B cell (primary cell): ENCODE data around the gene RFX2. TPM values are rescaled to one million over a fixed set of nuclear protein-coding genes. Genes with fewer than 3 reads are reported as not detected.

Source experiments
- ATAC-seq: fragments of 200-7000 bp; cut with Tn5 transposase; one replicate; pipeline ENCODE4 v1.10.0; 2021; ENCODE audit warnings: low read depth, mild to moderate bottlenecking, moderate number of reproducible peaks, moderate library complexity
- CTCF ChIA-PET: fragments of 350-600 bp; sonication (Branson Sonifier 250); formaldehyde crosslinking; loops from one replicate; lab custom pipeline; 2021; ENCODE audit warnings: antibody characterized with exemption, inconsistent platforms; lab: Charles Lee
- POLR2A ChIA-PET: fragments of 350-600 bp; sonication (Branson Sonifier 250); formaldehyde crosslinking; loops from one replicate; lab custom pipeline; 2021; ENCODE audit warnings: antibody characterized with exemption; lab: Charles Lee
- DNase-seq: peaks from one replicate; pipeline ENCODE4 v3.0.0; 2013
- H2AFZ ChIP-seq: 2 replicates; pipeline ENCODE4 v1.6.1; 2012; ENCODE audit warnings: mild to moderate bottlenecking, low read depth, low read length; ENCODE audit not compliant: insufficient read depth, poor library complexity, severe bottlenecking
- H3K27ac ChIP-seq, 2 donors: 1 replicate in 1 of 2; 2 replicates in 1 of 2; pipeline ENCODE4 v1.5.1; 2012 to 2013; ENCODE audit warnings: low read length in 2 of 2, mild to moderate bottlenecking in 2 of 2, moderate library complexity in 1 of 2
- H3K27me3 ChIP-seq, 4 experiments: fragments of 200-600 bp in 1 of 4; sonication (generic) in 1 of 4; replicated peaks in 1 of 4; 1 replicate in 2 of 4; 2 replicates in 2 of 4; pipeline versions ENCODE4 v1.6.1 to v1.7.0; 2013 to 2016; ENCODE audit warnings: low read length in 3 of 4, mild to moderate bottlenecking in 2 of 4, mixed read lengths in 1 of 4, moderate library complexity in 1 of 4; ENCODE audit not compliant: insufficient read depth in 4 of 4, control insufficient read depth in 3 of 4; ENCODE audit errors: control extremely low read depth in 1 of 4
- H3K36me3 ChIP-seq, 2 experiments: replicated peaks in 1 of 2; 1 replicate in 1 of 2; 2 replicates in 1 of 2; pipeline versions ENCODE4 v1.6.1 to v1.7.1; 2013; ENCODE audit warnings: low read length in 1 of 2; ENCODE audit not compliant: insufficient read depth in 2 of 2, control insufficient read depth in 1 of 2; ENCODE audit errors: control extremely low read depth in 1 of 2, extremely low read depth in 1 of 2
- H3K4me1 ChIP-seq, 2 donors: fragments of 200-600 bp in 1 of 2; sonication (generic) in 1 of 2; 1 replicate in 1 of 2; 2 replicates in 1 of 2; pipeline versions ENCODE4 v1.5.1 to v1.6.1; 2013 to 2017; ENCODE audit warnings: low read length in 2 of 2; ENCODE audit not compliant: control insufficient read depth in 2 of 2, insufficient read depth in 2 of 2
- H3K4me2 ChIP-seq: replicated peaks from 2 replicates; pipeline ENCODE3; 2012; ENCODE audit warnings: mild to moderate bottlenecking, low read depth, low read length; ENCODE audit not compliant: poor library complexity, severe bottlenecking
- H3K4me3 ChIP-seq, 5 experiments: fragments of 200-600 bp in 1 of 5; sonication (generic) in 1 of 5; 1 replicate in 3 of 5; 2 replicates in 2 of 5; pipeline versions ENCODE4 v1.5.1 to v1.7.0; 2011 to 2016; ENCODE audit warnings: low read length in 4 of 5, mild to moderate bottlenecking in 4 of 5, low read depth in 2 of 5, control low read depth in 1 of 5, moderate library complexity in 1 of 5; ENCODE audit not compliant: insufficient read depth in 1 of 5; ENCODE audit errors: control extremely low read depth in 1 of 5, extremely low read depth in 1 of 5
- H3K79me2 ChIP-seq: fragments of 200-600 bp; sonication (generic); one replicate; pipeline ENCODE4 v1.6.0; 2016; ENCODE audit warnings: low read length; ENCODE audit not compliant: control insufficient read depth, insufficient read depth
- H3K9ac ChIP-seq: fragments of 200-600 bp; sonication (generic); 2 replicates; pipeline ENCODE4 v1.6.1; 2017; ENCODE audit warnings: mild to moderate bottlenecking, low read length, moderate library complexity
- H3K9me3 ChIP-seq, 3 donors: one replicate each; pipeline versions ENCODE4 v1.6.1 to v1.7.1; 2013; ENCODE audit warnings: low read length in 2 of 3; ENCODE audit not compliant: control insufficient read depth in 2 of 3, insufficient read depth in 1 of 3; ENCODE audit errors: control extremely low read depth in 1 of 3
- H4K20me1 ChIP-seq: 2 replicates; pipeline ENCODE4 v1.6.0; 2012; ENCODE audit warnings: mild to moderate bottlenecking, low read length; ENCODE audit not compliant: insufficient read depth, control insufficient read depth, poor library complexity, severe bottlenecking
- H3K27ac Mint-ChIP-seq: one replicate; pipeline ENCODE4 v1.8.0; 2021; ENCODE audit warnings: mixed read lengths
- H3K27me3 Mint-ChIP-seq: one replicate; pipeline ENCODE4 v1.8.0; 2021; ENCODE audit warnings: mixed read lengths
- H3K4me1 Mint-ChIP-seq: one replicate; pipeline ENCODE4 v1.8.0; 2021; ENCODE audit warnings: mixed read lengths
- H3K4me3 Mint-ChIP-seq: one replicate; pipeline ENCODE4 v1.8.0; 2021; ENCODE audit warnings: mixed read lengths
- H3K9me3 Mint-ChIP-seq: one replicate; pipeline ENCODE4 v1.8.0; 2022; ENCODE audit warnings: mixed read lengths; ENCODE audit not compliant: insufficient read depth
- CTCF ChIP-seq: fragments of 200-600 bp; IDR thresholded peaks from one replicate; pipeline ENCODE4 v1.8.0; 2022; ENCODE audit warnings: antibody characterized with exemption, mild to moderate bottlenecking
- EZH2 ChIP-seq: IDR thresholded peaks from 2 replicates; pipeline ENCODE4 v1.6.1; 2012; ENCODE audit warnings: borderline replicate concordance, low read depth, mild to moderate bottlenecking, moderate library complexity, low read length; ENCODE audit not compliant: insufficient read depth, poor library complexity, severe bottlenecking
- WGBS: methylation state at CpG from one replicate; pipeline ENCODE4 v1.1.5; 2013; ENCODE audit warnings: missing lambda C conversion rate; ENCODE audit not compliant: insufficient coverage; 5-methylcytosine and 5-hydroxymethylcytosine counted together
- intact Hi-C: fragments of 100-400 bp; cut with micrococcal nuclease; formaldehyde crosslinking; loops from one replicate; pipeline ENCODE4 v1.10.0; 2022
- polyA plus RNA-seq: library from polyadenylated mRNA; depleted of rRNA; stranded (reverse); fragments of >200 nt; gene quantifications from 2 replicates; pipeline ENCODE4 v1.2.3, GENCODE V29; 2012
- total RNA-seq, 2 donors: library from RNA; stranded (reverse); fragments of 120-200 nt in 1 of 2; gene quantifications; 1 replicate in 1 of 2; 2 replicates in 1 of 2; pipeline versions ENCODE4 v1.2.3 to v1.2.4, GENCODE V29; 2013 to 2022

Gene RFX2
- total and polyA plus RNA-seq, 2 donors (not counting 1 experiment from before 2014, with no cell fraction given), result 7.1 to 8.6 TPM

- no peaks in the 10 kb centered on the region for H3K36me3 ChIP-seq
- peaks cover 0 to 3% (median 0%) of the 10 kb centered on the region in 3 donors for H3K9me3 ChIP-seq
- H3K4me3 ChIP-seq, result no peak overlapping the region
- peaks cover 3% of the 10 kb centered on the region for H3K27me3 Mint-ChIP-seq
- H4K20me1 ChIP-seq, result no peaks in the 10 kb centered on the region
- no peak overlapping the region for H3K4me3 Mint-ChIP-seq
- no peaks in the 10 kb centered on the region for H3K4me1 ChIP-seq
- CTCF ChIA-PET, result interaction anchor here (0.6 to 7.4 kb wide), 16 partner anchors 12 to 970 kb away, joined by 3 to 188 read pairs (median 6); no protein-coding TSS in a partner anchor
- no peaks in the 10 kb centered on the region for H3K4me1 Mint-ChIP-seq
- no peak overlapping the region for H3K27ac Mint-ChIP-seq
- peaks cover 2% of the 10 kb centered on the region for H3K9me3 Mint-ChIP-seq
- POLR2A ChIA-PET, result no interaction called here
- H3K27ac ChIP-seq, result no peak overlapping the region
- TF ChIP-seq CTCF (no peak), EZH2 (no peak)
- H3K79me2 ChIP-seq, result no peaks in the 10 kb centered on the region
- H2AFZ ChIP-seq, result no peak overlapping the region
- H3K9ac ChIP-seq, result no peak overlapping the region
- ATAC-seq, result no peak
- intact Hi-C loops, result loop anchor here (5.0 kb wide), 1 partner anchor 41 kb away; no protein-coding TSS in a partner anchor
- H3K4me2 ChIP-seq, result no peak overlapping the region
- 50% methylated on average over 2 of the region's 6 CpGs for WGBS
- peaks cover 0 to 6% (median 0%) of the 10 kb centered on the region in 4 experiments for H3K27me3 ChIP-seq
- no peak for DNase-seq
Observed at GRCh38 chr19:6127716-6128335, 17.5 kb upstream of the RFX2 start.

- H3K9me3 ChIP-seq, result peaks cover 0 to 3% (median 0%) of the 10 kb centered on the region in 3 donors
- H3K79me2 ChIP-seq, result no peaks in the 10 kb centered on the region
- peaks cover 6% of the 10 kb centered on the region for H3K27me3 Mint-ChIP-seq
- H2AFZ ChIP-seq, result no peak overlapping the region
- ATAC-seq, result no peak
- DNase-seq, result peak; percentile 59
- peaks cover 2% of the 10 kb centered on the region for H3K9me3 Mint-ChIP-seq
- 36% methylated on average over 3 of the region's 3 CpGs for WGBS
- H3K4me3 Mint-ChIP-seq, result no peak overlapping the region
- no peak overlapping the region for H3K9ac ChIP-seq
- H3K27ac ChIP-seq, result no peak overlapping the region
- no peaks in the 10 kb centered on the region for H3K4me1 Mint-ChIP-seq
- ChIA-PET POLR2A (no interaction called here), CTCF (interaction anchor here (0.7 to 7.4 kb wide), 29 partner anchors 10 to 815 kb away, joined by 3 to 188 read pairs (median 5); no protein-coding TSS in a partner anchor)
- H3K4me1 ChIP-seq, result no peaks in the 10 kb centered on the region
- H3K27ac Mint-ChIP-seq, result no peak overlapping the region
- no peaks in the 10 kb centered on the region for H4K20me1 ChIP-seq
- H3K27me3 ChIP-seq, result no peaks in the 10 kb centered on the region
- H3K4me2 ChIP-seq, result no peak overlapping the region
- no peaks in the 10 kb centered on the region for H3K36me3 ChIP-seq
- TF ChIP-seq CTCF, result no peak
- no peak for TF ChIP-seq EZH2
- intact Hi-C loops, result loop anchor here (5.0 kb wide), 1 partner anchor 39 kb away; no protein-coding TSS in a partner anchor
- no peak overlapping the region for H3K4me3 ChIP-seq
Observed at GRCh38 chr19:6126335-6126974, 16.2 kb upstream of the RFX2 start.
